Fibroblast of lung (primary cell): ENCODE data around the gene PSG11.
A peak's percentile ranks its signal among the peaks of the same experiment; 100 is the strongest.
"Not testable (repeated sequence)": the region's sequence is repeated elsewhere in the genome, so short reads cannot be mapped to it uniquely, and the experiment has no call there.

Experiments
- CTCF ChIP-seq, 2 donors: IDR thresholded peaks in 1 of 2; conservative IDR thresholded peaks in 1 of 2; 1 replicate in 1 of 2; 2 replicates in 1 of 2; pipeline ENCODE4 v1.5.1; 2011 to 2012; ENCODE audit warnings: low read length in 2 of 2, control low read depth in 1 of 2, inconsistent platforms in 1 of 2, low read depth in 1 of 2, mild to moderate bottlenecking in 1 of 2
- EZH2 ChIP-seq: IDR thresholded peaks from 2 replicates; pipeline ENCODE4 v1.5.1; 2012; ENCODE audit warnings: low read length, control low read depth, mild to moderate bottlenecking; ENCODE audit errors: missing control alignments

GRCh38 chr19:43031645-43032044 is 5.4 kb upstream of the PSG11 start:
- TF ChIP-seq EZH2, result not testable (repeated sequence)
- TF ChIP-seq CTCF (conservative IDR thresholded peaks at IDR 0.05 in 1 of 2, IDR thresholded peaks at IDR 0.05 in 1 of 2; ENCODE audit: low read depth in 1 of 2, low read length in 2 of 2), result peak; percentile 33 to 42
